ENCODE measurements around the gene TNS1. TPM values are rescaled to one million over a fixed set of nuclear protein-coding genes. Genes with fewer than 3 reads are reported as not detected.

Gene TNS1
- total RNA-seq, 2 donors from 2014 or later, result 3.3 to 4.2 TPM

DNA sequence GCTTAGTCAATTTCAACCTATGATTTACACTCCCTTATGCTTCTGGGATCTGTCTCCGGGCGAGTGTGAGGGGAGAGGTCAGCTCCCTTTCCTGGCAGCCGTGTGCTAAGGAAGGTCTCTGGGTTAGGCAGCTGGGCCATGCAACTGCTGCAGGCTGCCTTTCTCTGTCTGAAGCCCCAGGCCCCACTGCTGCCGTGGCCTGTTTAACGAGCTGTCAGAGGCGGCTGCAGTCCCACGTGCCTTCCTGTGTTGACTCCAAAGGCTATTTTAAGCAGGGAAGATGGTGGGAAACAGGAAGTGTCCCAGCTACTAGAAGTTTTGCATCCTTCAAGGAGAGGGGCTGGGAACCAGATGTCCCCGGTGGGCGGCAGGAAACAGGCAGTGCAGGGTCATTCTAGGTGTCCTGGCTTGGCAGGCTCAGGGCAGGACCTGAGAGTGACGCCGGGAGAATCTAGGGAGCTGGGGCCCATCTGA lies 186.4 kb downstream of the TNS1 start:
- no peaks in the 10 kb centered on the region for H3K27me3 ChIP-seq (ENCODE audit: control insufficient read depth, insufficient read depth, low read length, poor library complexity, severe bottlenecking)
- no peak overlapping the region for H3K4me3 ChIP-seq (ENCODE audit: low read length)
- no peak overlapping the region for H3K9ac ChIP-seq (ENCODE audit: extremely low read depth, low read length, poor library complexity, severe bottlenecking)
- 59 to 76% methylated on average over 5 to 11 of the region's 11 CpGs for WGBS, 2 experiments (ENCODE audit: insufficient coverage in 1 of 2, insufficient read length in 1 of 2)
- H3K27ac Mint-ChIP-seq, result no peak overlapping the region
- no peak for DNase-seq
- no peaks in the 10 kb centered on the region for H3K36me3 ChIP-seq (ENCODE audit: control insufficient read depth, insufficient read depth, low read length)
- H3K4me1 ChIP-seq (ENCODE audit: control insufficient read depth, insufficient read depth, low read length), result peaks cover 17% of the 10 kb centered on the region
- H3K27ac ChIP-seq (ENCODE audit: low read depth, low read length), result no peak overlapping the region
- TF ChIP-seq, protein P1, sequence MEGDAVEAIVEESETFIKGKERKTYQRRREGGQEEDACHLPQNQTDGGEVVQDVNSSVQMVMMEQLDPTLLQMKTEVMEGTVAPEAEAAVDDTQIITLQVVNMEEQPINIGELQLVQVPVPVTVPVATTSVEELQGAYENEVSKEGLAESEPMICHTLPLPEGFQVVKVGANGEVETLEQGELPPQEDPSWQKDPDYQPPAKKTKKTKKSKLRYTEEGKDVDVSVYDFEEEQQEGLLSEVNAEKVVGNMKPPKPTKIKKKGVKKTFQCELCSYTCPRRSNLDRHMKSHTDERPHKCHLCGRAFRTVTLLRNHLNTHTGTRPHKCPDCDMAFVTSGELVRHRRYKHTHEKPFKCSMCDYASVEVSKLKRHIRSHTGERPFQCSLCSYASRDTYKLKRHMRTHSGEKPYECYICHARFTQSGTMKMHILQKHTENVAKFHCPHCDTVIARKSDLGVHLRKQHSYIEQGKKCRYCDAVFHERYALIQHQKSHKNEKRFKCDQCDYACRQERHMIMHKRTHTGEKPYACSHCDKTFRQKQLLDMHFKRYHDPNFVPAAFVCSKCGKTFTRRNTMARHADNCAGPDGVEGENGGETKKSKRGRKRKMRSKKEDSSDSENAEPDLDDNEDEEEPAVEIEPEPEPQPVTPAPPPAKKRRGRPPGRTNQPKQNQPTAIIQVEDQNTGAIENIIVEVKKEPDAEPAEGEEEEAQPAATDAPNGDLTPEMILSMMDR (conservative IDR thresholded peaks at IDR 0.05), result no peak
- H3K27me3 Mint-ChIP-seq (ENCODE audit: insufficient read depth), result peaks cover 42% of the 10 kb centered on the region
- no peak overlapping the region for H3K4me3 Mint-ChIP-seq
- no peaks in the 10 kb centered on the region for H3K9me3 ChIP-seq (ENCODE audit: control insufficient read depth, low read length)
- H3K4me1 Mint-ChIP-seq, result peaks cover 24% of the 10 kb centered on the region
- H3K9me3 Mint-ChIP-seq, result no peaks in the 10 kb centered on the region
- no peaks in the 10 kb centered on the region for H3K36me3 Mint-ChIP-seq (ENCODE audit: low read depth)

DNA sequence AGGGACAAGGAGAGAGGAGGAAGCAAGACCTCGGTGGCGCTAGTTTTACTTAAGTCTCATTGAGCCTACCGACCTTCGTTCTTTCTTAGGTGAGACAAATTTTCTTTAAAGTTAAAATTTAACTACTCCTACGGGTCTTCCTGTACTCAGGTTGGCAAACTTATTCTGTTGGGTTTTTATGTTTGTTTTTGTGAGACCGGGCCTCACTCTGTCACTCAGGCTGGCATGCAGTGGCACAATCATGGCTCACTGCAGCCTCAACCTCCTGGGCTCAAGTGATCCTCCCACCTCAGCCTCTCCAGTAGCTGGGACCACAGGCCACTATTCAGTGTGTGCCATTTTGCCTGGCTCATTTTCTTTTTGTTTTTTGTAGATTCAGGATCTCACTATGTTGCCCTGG lies 189.0 kb downstream of the TNS1 start:
- H3K4me1 ChIP-seq (ENCODE audit: control insufficient read depth, insufficient read depth, low read length), result peaks cover 4% of the 10 kb centered on the region
- no peaks in the 10 kb centered on the region for H3K9me3 ChIP-seq (ENCODE audit: control insufficient read depth, low read length)
- H3K9ac ChIP-seq (ENCODE audit: extremely low read depth, low read length, poor library complexity, severe bottlenecking), result no peak overlapping the region
- WGBS, 2 experiments (ENCODE audit: insufficient coverage in 1 of 2, insufficient read length in 1 of 2), result 99 to 100% methylated on average over 1 to 6 of the region's 6 CpGs
- peaks cover 20% of the 10 kb centered on the region for H3K4me1 Mint-ChIP-seq
- no peak overlapping the region for H3K27ac ChIP-seq (ENCODE audit: low read depth, low read length)
- TF ChIP-seq, protein P1 (conservative IDR thresholded peaks at IDR 0.05), result no peak
- no peaks in the 10 kb centered on the region for H3K9me3 Mint-ChIP-seq
- H3K27me3 ChIP-seq (ENCODE audit: control insufficient read depth, insufficient read depth, low read length, poor library complexity, severe bottlenecking), result no peaks in the 10 kb centered on the region
- no peaks in the 10 kb centered on the region for H3K36me3 ChIP-seq (ENCODE audit: control insufficient read depth, insufficient read depth, low read length)
- no peak overlapping the region for H3K4me3 Mint-ChIP-seq
- peaks cover 3% of the 10 kb centered on the region for H3K36me3 Mint-ChIP-seq (ENCODE audit: low read depth)
- no peak overlapping the region for H3K4me3 ChIP-seq (ENCODE audit: low read length)
- no peak for DNase-seq
- peaks cover 60% of the 10 kb centered on the region for H3K27me3 Mint-ChIP-seq (ENCODE audit: insufficient read depth)
- no peak overlapping the region for H3K27ac Mint-ChIP-seq

DNA sequence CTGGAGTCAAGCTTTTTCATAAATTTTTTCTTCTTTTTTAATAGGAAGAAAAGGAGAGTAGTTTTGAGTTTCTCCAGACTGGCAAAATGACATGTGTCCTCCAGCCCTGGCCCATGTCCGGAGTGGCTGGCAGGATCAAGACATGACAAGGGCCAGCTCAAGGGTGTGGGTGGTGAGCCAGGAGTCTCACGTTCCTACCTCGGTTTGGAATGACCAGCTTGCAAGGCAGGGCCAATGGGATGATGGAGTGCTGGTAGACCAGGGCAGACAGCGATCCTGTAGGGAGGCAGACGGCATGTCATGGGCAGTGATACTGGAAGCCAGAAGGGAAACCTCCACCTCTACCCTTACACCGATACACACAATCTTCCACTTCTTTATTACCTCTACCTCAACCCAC lies 190.6 kb downstream of the TNS1 start:
- H3K4me3 Mint-ChIP-seq, result no peak overlapping the region
- 90 to 93% methylated on average over 4 to 6 of the region's 6 CpGs for WGBS, 2 experiments (ENCODE audit: insufficient coverage in 1 of 2, insufficient read length in 1 of 2)
- peaks cover 4% of the 10 kb centered on the region for H3K4me1 ChIP-seq (ENCODE audit: control insufficient read depth, insufficient read depth, low read length)

More for the DNA sequence above, 190.6 kb downstream of the TNS1 start:
- H3K27ac ChIP-seq (ENCODE audit: low read depth, low read length), result no peak overlapping the region
- no peak overlapping the region for H3K4me3 ChIP-seq (ENCODE audit: low read length)
- DNase-seq, result no peak
- no peaks in the 10 kb centered on the region for H3K27me3 ChIP-seq (ENCODE audit: control insufficient read depth, insufficient read depth, low read length, poor library complexity, severe bottlenecking)
- Mint-ChIP-seq H3K4me1 (peaks cover 20% of the 10 kb centered on the region), H3K27ac (no peak overlapping the region), H3K9me3 (no peaks in the 10 kb centered on the region), H3K36me3 (ENCODE audit: low read depth) (peaks cover 6% of the 10 kb centered on the region), H3K27me3 (ENCODE audit: insufficient read depth) (peaks cover 66% of the 10 kb centered on the region)
- H3K9me3 ChIP-seq (ENCODE audit: control insufficient read depth, low read length), result no peaks in the 10 kb centered on the region
- H3K9ac ChIP-seq (ENCODE audit: extremely low read depth, low read length, poor library complexity, severe bottlenecking), result no peak overlapping the region
- H3K36me3 ChIP-seq (ENCODE audit: control insufficient read depth, insufficient read depth, low read length), result no peaks in the 10 kb centered on the region
- TF ChIP-seq, protein P1 (conservative IDR thresholded peaks at IDR 0.05), result no peak
